CD4-positive, alpha-beta T cell treated with Interleukin-1 beta for 1 hour (primary cell): ENCODE results near the gene ZNF165.
A peak's percentile ranks its signal among the peaks of the same experiment; 100 is the strongest.

Source experiments
- DNase-seq, 2 donors: peaks; one replicate each; pipeline ENCODE4 v3.0.0-alpha.2; 2020 to 2022

ZNF165 gene

DNA sequence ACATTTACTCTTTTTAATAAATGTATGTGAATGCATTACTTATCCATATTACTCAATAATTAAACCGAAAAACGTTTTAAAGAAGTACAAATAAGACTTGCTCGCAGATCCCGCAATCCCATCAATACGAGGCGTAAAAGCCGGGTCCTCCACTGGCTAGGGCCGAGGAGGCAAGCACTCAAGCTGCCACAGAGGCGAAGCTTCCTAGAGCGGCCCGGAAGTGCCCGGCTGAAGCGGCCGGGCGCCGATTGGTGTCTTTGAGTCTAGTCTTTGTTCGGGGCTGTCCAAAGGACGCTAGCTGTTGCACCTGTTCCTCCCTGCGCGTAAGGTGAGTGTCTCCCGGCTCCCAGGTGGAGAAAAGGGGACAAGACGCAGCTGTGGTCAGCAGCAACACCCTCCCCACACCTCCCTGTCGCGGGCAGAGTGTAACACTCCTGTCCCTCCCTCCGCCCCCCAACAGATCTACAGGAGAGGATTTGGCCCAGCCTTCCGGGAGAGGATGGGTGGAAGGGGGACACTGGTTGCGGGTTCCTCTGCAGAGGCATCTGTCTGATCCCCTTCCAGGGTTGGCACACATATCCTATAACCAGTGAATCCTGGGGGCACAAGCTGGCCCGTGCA is 44.1 kb downstream of the ZNF165 start, which contains the start of gene ZSCAN16:
Gene ZSCAN16, plus strand, starts transcription at position 260 of the 621 bp plus-strand sequence. CDS start 835 bp downstream, outside the sequence.
- DNase-seq = peak; percentile 83

DNA sequence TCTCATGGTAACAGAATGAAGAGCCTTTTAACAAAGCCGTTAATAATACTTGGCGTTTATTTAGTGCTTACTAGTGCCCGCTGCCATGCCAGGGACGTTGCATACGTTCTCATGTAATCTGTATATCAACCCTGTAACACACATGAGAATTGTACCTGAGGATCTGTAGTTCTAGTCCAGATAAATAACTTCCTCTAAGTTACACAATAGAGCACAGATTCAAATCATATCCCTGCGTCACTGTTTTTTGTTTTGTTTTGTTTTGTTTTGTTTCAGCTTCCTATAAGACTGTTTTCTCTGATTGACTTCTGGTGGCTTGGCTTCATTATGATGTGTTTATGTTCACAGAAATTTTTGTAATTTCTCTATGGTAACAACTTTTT is 44.6 kb downstream of the ZNF165 start:
- DNase-seq = peak in 1 of 2 donors; percentile 42

DNA sequence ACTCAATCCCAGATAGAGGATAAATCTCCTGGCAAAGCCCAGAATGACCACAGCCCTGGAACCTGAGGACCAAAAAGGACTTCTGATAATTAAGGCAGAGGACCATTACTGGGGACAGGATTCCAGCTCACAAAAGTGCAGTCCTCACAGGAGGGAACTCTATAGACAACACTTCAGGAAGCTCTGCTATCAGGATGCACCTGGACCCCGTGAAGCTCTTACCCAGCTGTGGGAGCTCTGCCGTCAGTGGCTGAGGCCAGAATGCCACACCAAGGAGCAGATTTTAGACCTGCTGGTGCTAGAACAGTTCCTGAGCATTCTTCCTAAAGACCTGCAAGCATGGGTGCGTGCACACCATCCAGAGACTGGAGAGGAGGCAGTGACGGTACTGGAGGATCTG is 45.0 kb downstream of the ZNF165 start:
- DNase-seq = peak in 1 of 2 donors; percentile 7

DNA sequence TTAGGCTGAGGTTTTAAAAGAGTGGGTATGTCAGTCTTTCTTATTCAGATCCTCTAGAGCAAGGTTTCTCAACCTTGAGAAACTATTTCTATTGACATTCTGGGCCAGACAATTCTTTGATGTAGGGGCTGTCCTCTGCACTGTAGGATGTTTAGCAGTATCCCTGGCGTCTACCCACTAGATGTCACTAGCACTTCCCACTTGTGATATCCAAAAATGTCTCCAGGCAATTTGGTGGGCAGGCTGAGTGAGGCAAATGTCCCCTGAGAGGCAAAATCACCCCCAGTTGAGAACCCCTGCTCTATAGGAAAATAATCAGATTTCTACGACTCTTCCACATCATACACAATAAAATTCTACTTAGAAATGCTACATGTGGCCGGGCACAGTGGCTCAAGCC is 53.6 kb downstream of the ZNF165 start:
- peak; percentile 15 to 42 for DNase-seq

DNA sequence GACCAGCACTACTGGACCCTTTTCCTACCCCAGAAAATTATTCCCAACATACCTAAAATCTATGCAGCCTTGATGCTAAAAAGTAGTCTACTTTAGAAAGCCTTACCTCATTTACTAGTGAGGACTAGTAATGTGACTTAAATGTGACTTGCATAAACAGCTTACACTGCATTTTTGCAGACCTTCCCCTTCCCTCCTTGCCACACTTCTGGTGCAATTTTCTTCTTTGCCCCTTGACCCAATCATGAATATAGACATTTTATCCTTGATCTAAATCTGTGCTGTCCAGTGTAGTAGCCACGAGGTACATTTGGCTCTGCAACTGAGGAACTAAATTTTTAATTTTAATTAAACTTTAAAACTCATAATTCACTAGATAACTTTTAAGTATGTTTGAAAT is 54.3 kb downstream of the ZNF165 start:
- no peak for DNase-seq

DNA sequence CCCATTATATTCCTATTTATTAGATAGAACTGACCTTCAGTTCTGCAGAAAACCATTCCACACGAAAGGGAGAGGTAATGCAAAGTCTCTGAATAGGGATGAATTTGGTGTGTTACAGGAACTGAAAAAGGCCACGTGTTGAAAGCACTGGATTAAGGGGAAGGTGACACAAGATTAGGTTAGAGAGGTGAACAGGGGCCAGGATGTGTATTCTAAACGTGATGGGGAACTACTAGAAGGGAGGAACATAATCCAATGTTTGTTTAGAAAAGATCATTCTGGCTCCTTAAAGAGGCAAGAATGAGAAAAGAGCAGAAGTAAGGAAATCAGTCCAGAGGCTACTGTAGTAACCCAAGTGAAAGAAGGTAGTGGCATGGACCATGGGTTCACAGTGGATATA is 55.0 kb downstream of the ZNF165 start:
- DNase-seq = peak in 1 of 2 donors; percentile 6

DNA sequence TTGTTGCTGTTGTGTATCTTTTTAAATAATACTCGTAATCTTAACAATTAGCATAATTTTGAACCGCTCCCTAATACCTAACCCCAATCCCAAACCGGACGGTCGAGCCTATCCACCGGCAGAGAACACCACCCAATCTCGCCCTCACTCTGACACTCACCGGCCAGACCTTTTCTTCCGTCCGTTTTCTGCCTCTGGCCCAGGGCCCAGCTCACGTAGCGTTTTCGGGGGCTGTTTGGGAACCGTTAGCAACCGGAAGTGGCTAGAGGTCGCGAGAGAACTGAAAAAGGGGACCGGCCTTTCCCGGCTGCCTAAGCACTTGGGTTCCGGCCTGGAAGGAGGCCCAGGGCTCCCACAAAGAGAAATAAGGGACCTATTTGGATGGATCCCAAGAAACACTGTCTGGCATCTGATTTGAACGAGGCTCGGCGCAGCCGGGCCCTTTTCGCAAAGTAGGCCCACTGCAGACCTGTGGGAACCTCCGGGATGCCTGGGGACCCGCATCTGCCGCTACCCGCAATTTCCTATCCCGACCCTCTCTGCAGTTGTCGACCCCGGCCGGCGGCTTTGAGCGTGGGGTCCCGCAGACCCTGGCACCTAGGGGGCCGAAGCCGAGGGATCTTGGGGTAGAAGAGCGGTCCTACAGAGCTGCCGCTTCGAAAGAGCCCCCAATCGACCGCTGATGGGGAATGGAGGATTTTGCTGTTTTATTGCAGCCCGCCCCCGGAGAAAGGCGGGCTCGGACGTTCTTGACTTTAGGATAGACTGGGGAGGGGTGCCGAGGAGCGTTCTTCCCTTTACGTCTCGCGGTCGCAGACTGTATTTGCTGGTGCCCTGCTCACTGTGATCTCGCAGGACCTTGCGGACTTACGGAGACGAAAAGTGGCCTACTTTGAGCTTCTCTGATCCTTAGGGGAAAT is 56.5 kb downstream of the ZNF165 start:
- peak; percentile 80 to 82 for DNase-seq

DNA sequence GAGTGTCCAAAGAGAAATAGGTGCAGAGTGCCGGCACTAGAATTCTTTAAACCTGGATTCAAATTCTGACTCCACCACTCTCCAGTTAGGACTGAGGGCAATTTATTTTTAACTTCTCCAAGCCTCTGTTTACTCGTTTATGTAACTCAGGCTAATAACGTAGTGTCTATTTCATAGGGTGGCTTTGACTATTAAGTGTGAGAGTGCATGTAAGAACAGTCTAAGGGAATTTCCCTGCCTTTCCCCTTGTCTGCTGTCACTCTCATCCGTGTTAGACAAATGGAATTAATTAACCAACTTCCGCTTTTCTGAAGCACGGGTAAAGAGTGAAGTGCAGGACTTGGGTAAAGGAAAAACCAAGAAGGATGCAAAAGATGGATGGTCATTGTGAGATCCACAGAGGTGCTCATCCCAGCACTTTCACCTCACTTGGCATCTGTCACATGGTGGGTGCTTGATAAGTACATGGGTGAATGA is 57.2 kb downstream of the ZNF165 start:
- DNase-seq = peak; percentile 40 to 66
